HG03432 (cell line): ENCODE results near the gene VRK2.
"Not testable (repeated sequence)": the region's sequence is repeated elsewhere in the genome, so short reads cannot be mapped to it uniquely, and the experiment has no call there.

Source experiments
- ATAC-seq: cut with Tn5 transposase; IDR thresholded peaks from one replicate; pipeline ENCODE4 v1.9.1; 2021; ENCODE audit warnings: mild to moderate bottlenecking, moderate library complexity; ENCODE audit not compliant: unreplicated experiment

Gene VRK2

GRCh38 chr2:58106896-58107295 is 60.3 kb downstream of the VRK2 start:
- ATAC-seq: no peak

GRCh38 chr2:58107803-58108710 is 61.5 kb downstream of the VRK2 start:
- ATAC-seq: no peak

GRCh38 chr2:58109481-58109880 is 62.9 kb downstream of the VRK2 start:
- no peak for ATAC-seq

- ATAC-seq: no peak
Measured at GRCh38 chr2:58110765-58111164, 64.2 kb downstream of the VRK2 start.

- not testable (repeated sequence) for ATAC-seq
Measured at GRCh38 chr2:58113563-58113962, 67.0 kb downstream of the VRK2 start.

- no peak for ATAC-seq
Measured at GRCh38 chr2:58120626-58121229, 74.1 kb downstream of the VRK2 start.

GRCh38 chr2:58122040-58122439 is 75.4 kb downstream of the VRK2 start:
- ATAC-seq: no peak

- ATAC-seq: no peak
Measured at GRCh38 chr2:58122540-58122939, 75.9 kb downstream of the VRK2 start.

GRCh38 chr2:58127111-58127510 is 80.5 kb downstream of the VRK2 start:
- ATAC-seq: no peak

GRCh38 chr2:58130238-58130637 is 83.6 kb downstream of the VRK2 start:
- ATAC-seq: no peak

- ATAC-seq: no peak
Measured at GRCh38 chr2:58131191-58132011, 84.8 kb downstream of the VRK2 start.

GRCh38 chr2:58133395-58133794 is 86.8 kb downstream of the VRK2 start:
- ATAC-seq: no peak

GRCh38 chr2:58135861-58136260 is 89.3 kb downstream of the VRK2 start:
- no peak for ATAC-seq

- peak; percentile 66 for ATAC-seq
Measured at GRCh38 chr2:58137221-58137620, 90.6 kb downstream of the VRK2 start.

- ATAC-seq: no peak
Measured at GRCh38 chr2:58137856-58138255, 91.2 kb downstream of the VRK2 start.

- no peak for ATAC-seq
Measured at GRCh38 chr2:58138396-58139030, 91.9 kb downstream of the VRK2 start.

GRCh38 chr2:58140508-58141072 is 94.0 kb downstream of the VRK2 start:
- no peak for ATAC-seq

GRCh38 chr2:58145769-58146168 is 99.2 kb downstream of the VRK2 start:
- not testable (repeated sequence) for ATAC-seq

- ATAC-seq: no peak
Measured at GRCh38 chr2:58146707-58147106, 100.1 kb downstream of the VRK2 start.

- ATAC-seq: no peak
Measured at GRCh38 chr2:58155160-58155778, 108.7 kb downstream of the VRK2 start.
